ENCODE data around the gene RASGRF2. TPM values are rescaled to one million over a fixed set of nuclear protein-coding genes. Genes with fewer than 3 reads are reported as not detected.

RASGRF2 gene
- total RNA-seq, 4 donors from 2014 or later: 2.0 to 3.6 (median 2.8) TPM

DNA sequence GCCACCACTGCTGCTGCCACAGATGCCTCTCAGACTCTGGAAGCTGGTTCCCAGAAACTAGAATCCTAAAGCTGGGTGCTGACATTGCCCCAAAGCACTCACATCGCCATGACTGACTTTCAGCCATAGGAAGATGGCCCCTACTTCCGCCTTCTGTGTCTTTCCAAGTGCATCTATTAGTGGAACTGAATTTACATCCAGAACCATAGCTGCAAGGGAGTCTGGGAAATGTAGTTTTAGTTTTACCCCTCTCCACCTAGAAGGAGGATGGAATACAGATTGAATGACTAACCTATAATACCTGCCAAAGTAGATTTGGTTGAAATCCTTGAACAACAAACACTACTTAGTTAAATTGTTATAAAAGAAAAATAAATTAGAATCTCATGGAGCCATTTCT lies 118.8 kb downstream of the RASGRF2 start:
- intact Hi-C loops (cut with DNase I; ENCODE audit: low total_unique reads) (no loop called here), in situ Hi-C loops (cut with MboI; ENCODE audit: low pct_ligation_motif_present in 1 of 4, low pct_unique_long_range_greater_than_20kb in 1 of 4, low sequenced_read_pairs in 3 of 4) (no loop called here)
- 87 to 100% methylated on average over 1 to 2 of the region's 2 CpGs for WGBS, 2 donors (ENCODE audit: low coverage in 1 of 2)
- Histone ChIP-seq H3K4me1 (no peaks in the 10 kb centered on the region), H3K27me3 (no peaks in the 10 kb centered on the region), H3K27ac (no peak overlapping the region), H3K4me3 (no peak overlapping the region), H3K9me3 (no peaks in the 10 kb centered on the region), H3K36me3 (no peaks in the 10 kb centered on the region)
- no peak for DNase-seq
- no peak for TF ChIP-seq CTCF (IDR thresholded peaks at IDR 0.05)
- no peak for TF ChIP-seq EP300 (IDR thresholded peaks at IDR 0.05; ENCODE audit: low read depth)
- no peak for TF ChIP-seq POLR2A (IDR thresholded peaks at IDR 0.05)
- TF ChIP-seq POLR2AphosphoS5 (IDR thresholded peaks at IDR 0.05): no peak

DNA sequence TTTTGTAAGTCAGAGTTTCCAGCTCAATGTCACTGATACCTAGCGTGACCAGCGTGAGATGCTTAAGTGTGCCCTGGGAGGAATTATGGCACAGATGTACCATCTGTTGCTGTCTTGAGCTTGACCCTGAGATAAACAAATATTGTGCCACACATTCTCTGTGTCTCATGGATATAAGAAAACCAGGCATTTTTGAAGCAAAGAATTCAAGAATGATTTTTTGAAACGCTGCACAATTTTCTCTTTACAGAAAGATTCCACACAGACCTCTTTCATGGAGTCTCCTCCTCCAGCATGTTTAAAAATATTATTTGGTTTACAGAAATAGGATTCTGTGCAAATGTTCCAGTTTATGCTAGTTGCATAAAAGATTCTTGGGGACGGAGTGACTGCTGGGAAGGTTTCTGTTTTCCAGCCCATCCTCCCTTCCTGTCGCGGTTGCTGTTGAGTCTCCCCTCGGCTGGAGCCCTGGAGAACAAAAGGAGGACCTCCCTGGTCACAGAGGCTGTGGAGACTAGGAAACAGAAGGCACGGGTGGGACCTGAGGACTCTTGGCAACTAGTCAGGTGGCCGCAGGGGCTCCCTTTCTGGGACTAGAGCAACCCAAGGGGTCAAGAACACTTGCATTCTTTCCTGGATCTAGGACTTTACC lies 120.8 kb downstream of the RASGRF2 start:
- in situ Hi-C loops (cut with MboI; ENCODE audit: low pct_ligation_motif_present in 1 of 4, low pct_unique_long_range_greater_than_20kb in 1 of 4, low sequenced_read_pairs in 3 of 4) (no loop called here), intact Hi-C loops (cut with DNase I; ENCODE audit: low total_unique reads) (no loop called here)
- no peaks in the 10 kb centered on the region for H3K27me3 ChIP-seq
- no peaks in the 10 kb centered on the region for H3K4me1 ChIP-seq
- no peak for DNase-seq
- 83 to 86% methylated on average over 8 to 9 of the region's 9 CpGs for WGBS, 2 donors (ENCODE audit: low coverage in 1 of 2)
- no peak overlapping the region for H3K27ac ChIP-seq
- no peaks in the 10 kb centered on the region for H3K36me3 ChIP-seq
- no peak for TF ChIP-seq POLR2A (IDR thresholded peaks at IDR 0.05)
- no peak for TF ChIP-seq EP300 (IDR thresholded peaks at IDR 0.05; ENCODE audit: low read depth)
- TF ChIP-seq POLR2AphosphoS5 (IDR thresholded peaks at IDR 0.05): no peak
- TF ChIP-seq CTCF (IDR thresholded peaks at IDR 0.05): no peak
- no peak overlapping the region for H3K4me3 ChIP-seq
- no peaks in the 10 kb centered on the region for H3K9me3 ChIP-seq

- Histone ChIP-seq H3K4me1 (no peaks in the 10 kb centered on the region), H3K27ac (no peak overlapping the region), H3K4me3 (no peak overlapping the region), H3K36me3 (no peaks in the 10 kb centered on the region), H3K27me3 (no peaks in the 10 kb centered on the region), H3K9me3 (no peaks in the 10 kb centered on the region)
- TF ChIP-seq CTCF (IDR thresholded peaks at IDR 0.05): no peak
- no peak for TF ChIP-seq EP300 (IDR thresholded peaks at IDR 0.05; ENCODE audit: low read depth)
- TF ChIP-seq POLR2A (IDR thresholded peaks at IDR 0.05): no peak
- TF ChIP-seq POLR2AphosphoS5 (IDR thresholded peaks at IDR 0.05): no peak
- in situ Hi-C loops (cut with MboI; ENCODE audit: low pct_ligation_motif_present in 1 of 4, low pct_unique_long_range_greater_than_20kb in 1 of 4, low sequenced_read_pairs in 3 of 4) (no loop called here), intact Hi-C loops (cut with DNase I; ENCODE audit: low total_unique reads) (no loop called here)
- DNase-seq: no peak
- 87 to 92% methylated on average over 8 of the region's 8 CpGs for WGBS, 2 donors (ENCODE audit: low coverage in 1 of 2)
These were observed 121.3 kb downstream of the RASGRF2 start for GRCh38 chr5:81081461-81081835.

DNA sequence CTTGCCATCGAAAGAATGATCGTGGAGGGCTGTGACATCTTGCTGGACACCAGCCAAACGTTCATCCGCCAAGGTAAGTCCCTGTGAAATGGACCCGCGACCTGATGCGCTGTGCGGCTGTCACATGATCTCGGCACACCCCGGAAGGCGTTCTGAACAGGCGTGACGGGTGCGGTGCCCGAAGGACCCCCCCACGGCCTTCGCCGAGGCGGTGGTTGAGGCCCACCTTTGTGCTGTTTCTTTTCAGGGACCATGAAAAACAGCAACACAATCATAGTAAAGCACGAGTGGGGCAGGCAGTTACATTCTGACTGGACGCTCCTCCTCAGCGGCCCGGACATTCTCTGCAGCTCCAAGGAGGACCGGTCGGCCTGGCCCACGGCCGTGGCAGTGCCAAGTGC lies 126.7 kb downstream of the RASGRF2 start:
- WGBS, 2 donors (ENCODE audit: low coverage in 1 of 2): 88 to 96% methylated on average over 4 to 27 of the region's 27 CpGs
- Histone ChIP-seq H3K4me3 (no peak overlapping the region), H3K4me1 (no peaks in the 10 kb centered on the region), H3K27ac (no peak overlapping the region), H3K27me3 (no peaks in the 10 kb centered on the region), H3K36me3 (no peaks in the 10 kb centered on the region), H3K9me3 (no peaks in the 10 kb centered on the region)
- no peak for DNase-seq
- TF ChIP-seq EP300 (IDR thresholded peaks at IDR 0.05; ENCODE audit: low read depth): no peak
- no peak for TF ChIP-seq POLR2A (IDR thresholded peaks at IDR 0.05)
- TF ChIP-seq POLR2AphosphoS5 (IDR thresholded peaks at IDR 0.05): no peak
- TF ChIP-seq CTCF (IDR thresholded peaks at IDR 0.05): no peak
- intact Hi-C loops (cut with DNase I; ENCODE audit: low total_unique reads) (no loop called here), in situ Hi-C loops (cut with MboI; ENCODE audit: low pct_ligation_motif_present in 1 of 4, low pct_unique_long_range_greater_than_20kb in 1 of 4, low sequenced_read_pairs in 3 of 4) (no loop called here)

Measured in transverse colon (tissue), 4 donors.